AG04450 (cell line): ENCODE measurements around the gene ANKRD39. TPM values are rescaled to one million over a fixed set of nuclear protein-coding genes. Genes with fewer than 3 reads are reported as not detected.

Experiments used
- CTCF ChIA-PET: fragments of 300-600, 350-600 bp; formaldehyde crosslinking; extraction: SDS; loops from one replicate; lab custom pipeline; 2022; ENCODE audit warnings: antibody characterized with exemption, inconsistent platforms; lab: Charles Lee
- POLR2A ChIA-PET: fragments of 350-600 bp; formaldehyde crosslinking; extraction: SDS; loops from one replicate; lab custom pipeline; 2021; ENCODE audit warnings: antibody characterized with exemption, inconsistent platforms; lab: Yijun Ruan, JAX
- DNase-seq: peaks from one replicate; pipeline ENCODE4 v3.0.0-alpha.2; 2011; ENCODE audit warnings: low read depth, low spot score
- H3K27ac ChIP-seq: one replicate; pipeline ENCODE4 v1.5.1; 2012; ENCODE audit warnings: low read depth, low read length, control low read depth
- H3K27me3 ChIP-seq: one replicate; pipeline ENCODE4 v1.6.0; 2012; ENCODE audit warnings: low read length; ENCODE audit not compliant: control insufficient read depth, insufficient read depth
- H3K4me3 ChIP-seq: 2 replicates; pipeline ENCODE4 v1.5.1; 2011; ENCODE audit warnings: mild to moderate bottlenecking, low read depth, low read length, control low read depth
- H3K9me3 ChIP-seq: 2 replicates; pipeline ENCODE4 v1.5.1; 2012; ENCODE audit warnings: low read length; ENCODE audit not compliant: control insufficient read depth, insufficient read depth
- CTCF ChIP-seq: IDR thresholded peaks from 2 replicates; pipeline ENCODE4 v1.5.1; 2011; ENCODE audit warnings: low read depth, low read length, control low read depth, inconsistent platforms
- polyA plus RNA-seq: library from polyadenylated mRNA; depleted of rRNA; stranded (reverse); fragments of >200 nt; gene quantifications from 2 replicates; pipeline ENCODE4 v1.2.3, GENCODE V29; 2011

ANKRD39 gene
- polyA plus RNA-seq, 1 experiment, result 3.8 TPM

GRCh38 chr2:96879545-96880040, 21.8 kb upstream of the ANKRD39 start:
- H3K9me3 ChIP-seq, result no peaks in the 10 kb centered on the region; the same call in 1 of the 2 replicates
- ChIA-PET POLR2A (no interaction called here), CTCF (no interaction called here)
- no peak for DNase-seq
- H3K27ac ChIP-seq, result no peak overlapping the region
- H3K27me3 ChIP-seq, result peaks cover 18% of the 10 kb centered on the region
- TF ChIP-seq CTCF, result no peak
- H3K4me3 ChIP-seq, result no peak overlapping the region

GRCh38 chr2:96878796-96879544, 21.2 kb upstream of the ANKRD39 start:
- H3K27ac ChIP-seq, result no peak overlapping the region
- peaks cover 18% of the 10 kb centered on the region for H3K27me3 ChIP-seq
- POLR2A ChIA-PET, result no interaction called here
- no peaks in the 10 kb centered on the region; the same call in 1 of the 2 replicates for H3K9me3 ChIP-seq
- no peak for DNase-seq
- H3K4me3 ChIP-seq, result no peak overlapping the region
- no peak for TF ChIP-seq CTCF
- CTCF ChIA-PET, result no interaction called here

- TF ChIP-seq CTCF, result no peak
- H3K9me3 ChIP-seq, result no peaks in the 10 kb centered on the region
- H3K27ac ChIP-seq, result no peak overlapping the region
- no peak overlapping the region for H3K4me3 ChIP-seq
- no peak for DNase-seq
- peaks cover 18% of the 10 kb centered on the region for H3K27me3 ChIP-seq
- ChIA-PET CTCF (no interaction called here), POLR2A (no interaction called here)
Measured at GRCh38 chr2:96878171-96878570, 20.4 kb upstream of the ANKRD39 start.

DNA sequence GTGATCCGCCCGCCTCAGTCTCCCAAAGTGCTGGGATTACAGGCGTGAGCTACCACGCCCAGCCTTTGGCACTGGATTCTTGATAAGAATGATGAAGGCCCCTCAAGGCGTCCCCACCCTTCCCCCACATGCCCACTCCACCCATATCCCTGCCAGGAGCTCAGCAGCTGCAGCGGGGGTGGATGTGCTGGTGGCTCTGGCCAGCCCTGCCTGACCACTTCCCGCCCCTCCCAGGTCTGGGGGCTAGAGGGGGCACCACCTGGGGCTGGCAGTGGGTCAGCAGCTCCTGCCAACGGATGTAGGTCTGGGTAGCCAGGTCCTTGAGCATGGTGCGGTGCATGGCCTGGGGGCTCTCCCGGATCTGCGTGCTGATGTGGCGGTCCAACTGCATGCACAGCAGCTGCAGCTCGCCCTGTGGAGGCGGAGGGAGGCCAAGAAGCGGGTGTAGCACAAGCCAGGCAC, 19.8 kb upstream of the ANKRD39 start:
- POLR2A ChIA-PET, result no interaction called here

More for the DNA sequence above, 19.8 kb upstream of the ANKRD39 start:
- peaks cover 16% of the 10 kb centered on the region for H3K27me3 ChIP-seq
- no peak overlapping the region for H3K4me3 ChIP-seq
- TF ChIP-seq CTCF, result no peak
- no peak overlapping the region for H3K27ac ChIP-seq
- CTCF ChIA-PET, result no interaction called here
- no peak for DNase-seq
- H3K9me3 ChIP-seq, result no peaks in the 10 kb centered on the region
